Activated CD8-positive, alpha-beta T cell treated with anti-CD3 and anti-CD28 coated beads for 36 hours (primary cell): Measurements from ENCODE around the gene TNFSF4. TPM values are rescaled to one million over a fixed set of nuclear protein-coding genes. Genes with fewer than 3 reads are reported as not detected.

Source experiments
- ATAC-seq: fragments of 200-7000 bp; cut with Tn5 transposase; one replicate; pipeline ENCODE4 v1.10.0; 2021; ENCODE audit warnings: mild to moderate bottlenecking, moderate library complexity
- CTCF ChIA-PET: fragments of 350-600 bp; sonication (Branson Sonifier 250); formaldehyde crosslinking; loops from one replicate; lab custom pipeline; 2021; ENCODE audit warnings: antibody characterized with exemption; lab: Charles Lee
- POLR2A ChIA-PET: fragments of 350-600 bp; sonication (Branson Sonifier 250); formaldehyde crosslinking; loops from one replicate; lab custom pipeline; 2021; ENCODE audit warnings: antibody characterized with exemption; lab: Charles Lee
- DNase-seq: peaks from one replicate; pipeline ENCODE4 v3.0.0-alpha.2; 2020
- H3K27ac Mint-ChIP-seq: one replicate; pipeline ENCODE4 v1.8.0; 2021; ENCODE audit warnings: mild to moderate bottlenecking, mixed read lengths
- H3K27me3 Mint-ChIP-seq: one replicate; pipeline ENCODE4 v1.8.0; 2021; ENCODE audit warnings: mixed read lengths
- H3K36me3 Mint-ChIP-seq: one replicate; pipeline ENCODE4 v1.8.0; 2021; ENCODE audit warnings: low read depth, mixed read lengths
- H3K4me1 Mint-ChIP-seq: one replicate; pipeline ENCODE4 v1.8.0; 2021; ENCODE audit warnings: low read depth, mixed read lengths
- H3K4me3 Mint-ChIP-seq: one replicate; pipeline ENCODE4 v1.8.0; 2021; ENCODE audit warnings: mild to moderate bottlenecking, moderate library complexity, mixed read lengths
- H3K9me3 Mint-ChIP-seq: one replicate; pipeline ENCODE4 v1.8.0; 2021; ENCODE audit warnings: mixed read lengths
- intact Hi-C: fragments of 100-400 bp; cut with micrococcal nuclease; formaldehyde crosslinking; loops from one replicate; pipeline ENCODE4 v1.10.0; 2022
- total RNA-seq, 2 experiments: library from RNA; stranded (reverse); gene quantifications; one replicate each; pipeline ENCODE4 v1.2.3, GENCODE V29; 2021
- TF ChIP-seq, protein P1 (sequence below): fragments of 200-600 bp; IDR thresholded peaks from one replicate; pipeline ENCODE4 v1.8.0; 2022; ENCODE audit warnings: antibody characterized with exemption, mild to moderate bottlenecking

The TNFSF4 gene
- total RNA-seq, 2 experiments from 2014 or later, result 1.5 to 1.6 TPM

DNA sequence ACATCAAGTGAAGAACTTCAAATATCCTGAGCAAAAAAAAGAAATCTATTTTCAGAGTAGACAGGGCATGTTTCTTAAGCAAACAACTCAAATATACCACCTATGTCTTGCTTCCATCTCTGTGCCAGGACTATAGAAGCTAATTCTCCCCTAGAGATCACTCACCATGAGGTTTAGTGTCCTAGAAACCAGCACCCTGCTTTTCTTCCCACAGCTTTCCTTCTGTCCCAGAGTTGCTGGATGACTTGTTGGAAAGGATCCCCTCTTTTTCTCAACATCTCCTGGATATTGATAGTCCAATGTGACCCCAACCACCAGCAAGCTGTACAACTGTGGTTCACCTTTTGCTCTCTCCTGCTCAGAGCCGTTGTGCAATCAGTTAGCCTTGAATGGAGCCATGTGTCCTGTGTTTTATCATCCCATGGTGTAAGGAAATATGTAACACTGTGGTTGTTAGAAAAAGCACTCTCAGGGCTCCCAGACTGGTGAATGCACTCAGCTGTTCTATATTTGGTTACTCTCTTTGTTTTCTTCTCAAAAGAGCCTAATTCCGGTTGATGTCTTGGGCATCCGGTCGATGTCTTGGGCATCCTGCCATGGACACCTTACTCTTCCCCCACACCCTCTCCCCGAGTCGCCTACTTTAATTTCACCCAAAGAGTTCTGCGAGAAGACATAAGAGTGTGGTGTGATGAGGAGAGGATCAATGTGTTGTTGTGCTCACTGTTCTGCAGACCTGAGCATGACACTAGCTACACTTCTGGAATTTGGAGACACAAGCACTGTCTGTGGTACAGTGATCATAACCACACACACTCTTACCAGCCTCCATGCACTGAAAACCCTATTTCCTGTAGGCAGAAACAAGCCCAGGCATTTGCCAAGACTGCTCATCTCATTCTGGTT is 1.7 kb downstream of the TNFSF4 start:
- H3K27ac Mint-ChIP-seq, result peak overlapping the region; percentile 35
- intact Hi-C loops, result loop anchor here (5.0 to 10.0 kb wide), 3 partner anchors 89 to 383 kb away; no protein-coding TSS in a partner anchor
- TF ChIP-seq, protein P1, sequence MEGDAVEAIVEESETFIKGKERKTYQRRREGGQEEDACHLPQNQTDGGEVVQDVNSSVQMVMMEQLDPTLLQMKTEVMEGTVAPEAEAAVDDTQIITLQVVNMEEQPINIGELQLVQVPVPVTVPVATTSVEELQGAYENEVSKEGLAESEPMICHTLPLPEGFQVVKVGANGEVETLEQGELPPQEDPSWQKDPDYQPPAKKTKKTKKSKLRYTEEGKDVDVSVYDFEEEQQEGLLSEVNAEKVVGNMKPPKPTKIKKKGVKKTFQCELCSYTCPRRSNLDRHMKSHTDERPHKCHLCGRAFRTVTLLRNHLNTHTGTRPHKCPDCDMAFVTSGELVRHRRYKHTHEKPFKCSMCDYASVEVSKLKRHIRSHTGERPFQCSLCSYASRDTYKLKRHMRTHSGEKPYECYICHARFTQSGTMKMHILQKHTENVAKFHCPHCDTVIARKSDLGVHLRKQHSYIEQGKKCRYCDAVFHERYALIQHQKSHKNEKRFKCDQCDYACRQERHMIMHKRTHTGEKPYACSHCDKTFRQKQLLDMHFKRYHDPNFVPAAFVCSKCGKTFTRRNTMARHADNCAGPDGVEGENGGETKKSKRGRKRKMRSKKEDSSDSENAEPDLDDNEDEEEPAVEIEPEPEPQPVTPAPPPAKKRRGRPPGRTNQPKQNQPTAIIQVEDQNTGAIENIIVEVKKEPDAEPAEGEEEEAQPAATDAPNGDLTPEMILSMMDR, result no peak
- no peaks in the 10 kb centered on the region for H3K36me3 Mint-ChIP-seq
- DNase-seq, result peak; percentile 46
- CTCF ChIA-PET, result interaction anchor here (1.1 to 9.9 kb wide), 7 partner anchors 9 to 462 kb away, joined by 3 to 192 read pairs (median 5); no protein-coding TSS in a partner anchor
- H3K27me3 Mint-ChIP-seq, result peaks cover 4% of the 10 kb centered on the region
- ATAC-seq, result peak; percentile 69
- H3K4me3 Mint-ChIP-seq, result peak overlapping the region; percentile 62
- no peaks in the 10 kb centered on the region for H3K9me3 Mint-ChIP-seq
- POLR2A ChIA-PET, result no interaction called here
- H3K4me1 Mint-ChIP-seq, result peaks cover 56% of the 10 kb centered on the region

DNA sequence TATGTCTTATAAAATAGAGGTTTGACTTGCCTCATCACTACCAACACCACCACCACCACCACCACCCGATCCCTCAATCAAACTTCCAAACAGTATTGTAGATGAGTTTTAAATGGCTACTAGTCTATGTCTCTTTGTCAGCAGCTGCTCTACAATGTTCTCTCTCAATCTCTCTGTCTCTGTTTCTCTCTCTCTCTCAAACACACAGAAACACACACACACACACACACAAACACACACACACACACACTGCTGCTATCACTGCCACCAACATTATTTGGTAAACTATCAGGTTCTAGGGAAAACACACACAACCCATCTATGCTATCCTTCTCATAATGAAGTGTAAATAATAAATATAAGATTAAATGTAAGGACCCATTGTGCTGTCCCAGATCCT is 2.4 kb downstream of the TNFSF4 start:
- TF ChIP-seq, protein P1, result no peak
- ChIA-PET CTCF (interaction anchor here (0.7 to 9.9 kb wide), 11 partner anchors 9 to 576 kb away, joined by 3 to 192 read pairs (median 3); no protein-coding TSS in a partner anchor), POLR2A (no interaction called here)
- no peaks in the 10 kb centered on the region for H3K36me3 Mint-ChIP-seq
- no peak overlapping the region for H3K4me3 Mint-ChIP-seq
- intact Hi-C loops, result loop anchor here (5.0 to 10.0 kb wide), 3 partner anchors 90 to 382 kb away; no protein-coding TSS in a partner anchor
- H3K9me3 Mint-ChIP-seq, result no peaks in the 10 kb centered on the region
- ATAC-seq, result no peak
- no peak for DNase-seq
- peaks cover 52% of the 10 kb centered on the region for H3K4me1 Mint-ChIP-seq
- H3K27me3 Mint-ChIP-seq, result no peaks in the 10 kb centered on the region
- H3K27ac Mint-ChIP-seq, result peak overlapping the region; percentile 1

DNA sequence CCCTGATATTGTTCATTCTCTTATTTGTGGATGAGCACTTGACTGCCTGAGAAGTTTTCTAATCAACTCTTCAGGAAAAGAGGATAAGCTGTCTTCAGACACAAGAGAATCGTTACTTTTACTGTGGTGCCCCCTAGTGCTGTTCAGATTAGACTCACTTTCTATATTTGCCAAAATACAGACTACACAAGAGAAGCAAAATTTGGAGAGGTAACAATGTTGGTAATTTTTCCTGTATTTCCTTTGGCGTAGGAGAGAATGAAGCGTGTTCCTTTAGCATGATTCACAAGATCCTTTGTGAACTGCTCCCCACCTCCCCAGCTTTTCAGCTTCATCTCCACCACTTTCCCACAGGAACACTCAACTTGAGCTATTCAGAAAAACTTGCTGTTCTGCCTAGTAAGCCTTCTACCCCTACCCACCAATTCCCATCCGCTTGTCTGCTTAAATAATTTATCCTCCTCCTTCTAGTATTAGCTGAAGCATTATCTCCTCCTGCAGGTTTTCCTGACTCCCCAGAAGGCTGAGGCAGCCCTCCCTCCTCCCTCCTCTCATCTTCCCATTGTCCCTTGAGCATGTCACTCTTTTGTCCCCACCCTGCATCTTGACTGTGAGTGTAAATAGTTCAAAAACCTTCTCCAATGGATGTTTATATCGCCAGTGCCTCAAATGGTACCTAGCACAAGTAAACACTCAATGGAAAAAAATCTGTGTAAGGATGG is 4.5 kb downstream of the TNFSF4 start:
- intact Hi-C loops, result loop anchor here (2.0 to 10.0 kb wide), 2 partner anchors 92 to 458 kb away; no protein-coding TSS in a partner anchor
- peak; percentile 26 for DNase-seq
- CTCF ChIA-PET, result interaction anchor here (0.6 to 9.9 kb wide), 36 partner anchors 10 to 483 kb away, joined by 3 to 192 read pairs (median 4); no protein-coding TSS in a partner anchor
- TF ChIP-seq, protein P1, result peak; percentile 84
- H3K27ac Mint-ChIP-seq, result no peak overlapping the region
- POLR2A ChIA-PET, result interaction anchor here (0.8 to 0.9 kb wide), 2 partner anchors 457 to 460 kb away, joined by 3 read pairs; no protein-coding TSS in a partner anchor
- ATAC-seq, result no peak
- H3K4me1 Mint-ChIP-seq, result peaks cover 45% of the 10 kb centered on the region
- H3K4me3 Mint-ChIP-seq, result no peak overlapping the region
- H3K27me3 Mint-ChIP-seq, result no peaks in the 10 kb centered on the region
- no peaks in the 10 kb centered on the region for H3K9me3 Mint-ChIP-seq
- H3K36me3 Mint-ChIP-seq, result no peaks in the 10 kb centered on the region

DNA sequence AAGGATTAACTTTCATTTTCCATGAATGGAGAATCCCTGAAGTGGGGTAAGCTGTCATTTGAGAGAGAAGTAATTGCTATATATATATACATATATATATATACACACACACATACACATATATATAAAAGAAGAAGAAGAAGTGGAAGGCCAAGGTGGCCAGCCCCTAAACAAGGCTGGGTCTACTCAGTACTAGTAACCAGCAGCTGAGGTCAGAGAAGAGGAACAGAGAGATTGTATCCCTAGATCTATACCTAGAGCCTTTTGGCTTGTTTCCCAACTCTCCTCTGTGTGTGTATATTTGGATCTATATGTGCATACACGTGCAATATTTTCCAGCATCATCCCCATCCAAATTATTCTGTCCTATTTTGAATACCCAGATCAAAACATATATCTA is 5.2 kb downstream of the TNFSF4 start:
- Mint-ChIP-seq H3K9me3 (no peaks in the 10 kb centered on the region), H3K4me3 (no peak overlapping the region), H3K4me1 (peaks cover 39% of the 10 kb centered on the region), H3K27ac (no peak overlapping the region), H3K27me3 (no peaks in the 10 kb centered on the region), H3K36me3 (no peaks in the 10 kb centered on the region)
- intact Hi-C loops, result loop anchor here (2.0 to 10.0 kb wide), 2 partner anchors 93 to 457 kb away; no protein-coding TSS in a partner anchor
- ATAC-seq, result no peak
- ChIA-PET CTCF (interaction anchor here (0.6 to 9.9 kb wide), 33 partner anchors 10 to 562 kb away, joined by 3 to 192 read pairs (median 3); no protein-coding TSS in a partner anchor), POLR2A (interaction anchor here (0.8 kb wide), 1 partner anchor 459 kb away, joined by 3 read pairs; no protein-coding TSS in a partner anchor)
- TF ChIP-seq, protein P1, result no peak
- DNase-seq, result no peak
